HG03045 (cell line): ENCODE results near the gene POP5.

Experiments
- ATAC-seq: cut with Tn5 transposase; IDR thresholded peaks from one replicate; pipeline ENCODE4 v1.9.1; 2021; ENCODE audit warnings: mild to moderate bottlenecking, moderate library complexity; ENCODE audit not compliant: unreplicated experiment

POP5 gene

GRCh38 chr12:120590741-120591407, 9.7 kb upstream of the POP5 start:
- no peak for ATAC-seq

- ATAC-seq: no peak
These were observed 8.0 kb upstream of the POP5 start for GRCh38 chr12:120588948-120589930.

- no peak for ATAC-seq
These were observed 7.2 kb upstream of the POP5 start for GRCh38 chr12:120588371-120588770.

- ATAC-seq: no peak
These were observed 5.7 kb upstream of the POP5 start for GRCh38 chr12:120586860-120587259.

GRCh38 chr12:120586206-120586605, 5.0 kb upstream of the POP5 start:
- ATAC-seq: no peak

GRCh38 chr12:120584343-120585149, 3.3 kb upstream of the POP5 start:
- ATAC-seq: no peak

GRCh38 chr12:120583478-120584030, 2.4 kb upstream of the POP5 start:
- no peak for ATAC-seq

GRCh38 chr12:120581998-120582397, 796 bp upstream of the POP5 start:
- no peak for ATAC-seq

- ATAC-seq: no peak
These were observed 2.0 kb downstream of the POP5 start for GRCh38 chr12:120579179-120579578.

- no peak for ATAC-seq
These were observed 7.1 kb downstream of the POP5 start for GRCh38 chr12:120574106-120574505.

GRCh38 chr12:120573560-120573959, 7.6 kb downstream of the POP5 start:
- ATAC-seq: no peak

- no peak for ATAC-seq
These were observed 9.9 kb downstream of the POP5 start for GRCh38 chr12:120571299-120571698.

GRCh38 chr12:120563495-120563894, 17.7 kb downstream of the POP5 start:
- no peak for ATAC-seq

GRCh38 chr12:120562906-120563305, 18.3 kb downstream of the POP5 start:
- ATAC-seq: no peak

GRCh38 chr12:120557589-120557988, 23.6 kb downstream of the POP5 start:
- no peak for ATAC-seq

- no peak for ATAC-seq
These were observed 26.5 kb downstream of the POP5 start for GRCh38 chr12:120554678-120555077.

- ATAC-seq: no peak
These were observed 35.2 kb downstream of the POP5 start for GRCh38 chr12:120546050-120546386.

GRCh38 chr12:120544691-120545090, 36.5 kb downstream of the POP5 start:
- no peak for ATAC-seq

GRCh38 chr12:120542166-120542565, 39.0 kb downstream of the POP5 start:
- no peak for ATAC-seq

- no peak for ATAC-seq
These were observed 40.8 kb downstream of the POP5 start for GRCh38 chr12:120540445-120540844.

GRCh38 chr12:120539303-120539702, 41.9 kb downstream of the POP5 start:
- no peak for ATAC-seq
